GM12874 (cell line): ENCODE results near the gene FAM24B.

ENCODE experiments used
- TF ChIP-seq, protein P1 (sequence below): IDR thresholded peaks from 2 replicates; pipeline ENCODE4 v1.5.1; 2011; ENCODE audit warnings: low read depth, mild to moderate bottlenecking, control low read depth, low read length, moderate library complexity; ENCODE audit not compliant: insufficient read depth

FAM24B gene, protein sequence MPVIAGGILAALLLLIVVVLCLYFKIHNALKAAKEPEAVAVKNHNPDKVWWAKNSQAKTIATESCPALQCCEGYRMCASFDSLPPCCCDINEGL

DNA sequence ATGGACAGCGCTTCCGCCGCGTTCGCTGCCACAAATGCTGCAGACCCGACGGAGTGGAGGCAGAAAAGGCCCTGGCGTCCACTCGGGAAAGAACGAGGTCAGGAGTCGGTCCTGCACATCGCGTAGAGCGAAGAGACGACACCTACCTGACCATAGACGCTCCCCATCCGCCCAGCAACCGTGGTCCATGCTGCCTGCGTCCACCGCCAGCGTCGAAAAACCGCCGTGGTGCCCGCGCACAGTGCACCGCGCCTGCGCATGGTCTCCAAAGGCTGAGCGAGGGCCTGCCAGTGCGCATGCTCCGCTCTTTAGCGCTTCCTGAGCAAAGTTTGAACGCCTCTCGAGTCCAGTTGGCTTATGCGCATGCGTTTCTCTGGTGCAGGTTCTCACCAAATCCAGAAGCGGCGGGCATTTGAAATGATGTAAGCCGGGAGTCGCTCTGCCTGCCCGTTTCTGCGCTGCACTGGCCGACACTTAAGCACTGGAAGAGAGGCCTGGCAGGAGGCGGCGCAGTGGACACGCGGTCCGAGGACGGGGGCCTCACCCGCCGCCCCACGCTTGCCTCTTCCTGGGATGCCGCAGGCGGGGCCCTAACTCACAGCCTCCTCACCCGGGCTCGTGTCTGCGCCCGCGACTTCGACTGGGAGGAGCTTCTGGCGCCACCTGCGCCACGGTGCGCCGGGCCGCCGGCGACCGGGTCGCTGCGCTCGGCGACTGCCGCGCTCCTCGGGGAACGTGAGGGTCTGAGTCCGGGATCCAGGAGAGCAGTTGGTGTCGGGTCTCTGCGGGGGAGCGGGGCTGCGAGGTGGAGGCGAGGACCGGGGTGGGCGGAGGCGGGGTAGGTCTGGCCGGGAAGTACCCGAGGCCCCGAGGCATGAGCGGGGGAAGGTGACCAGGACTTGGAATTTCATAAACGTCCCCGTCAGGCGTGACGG, at the start of gene FAM24B:
TSS of gene FAM24B (minus strand) at position 243 of the 935 bp plus-strand sequence. CDS start 29,066 bp downstream, outside the sequence.
- TF ChIP-seq, protein P1, sequence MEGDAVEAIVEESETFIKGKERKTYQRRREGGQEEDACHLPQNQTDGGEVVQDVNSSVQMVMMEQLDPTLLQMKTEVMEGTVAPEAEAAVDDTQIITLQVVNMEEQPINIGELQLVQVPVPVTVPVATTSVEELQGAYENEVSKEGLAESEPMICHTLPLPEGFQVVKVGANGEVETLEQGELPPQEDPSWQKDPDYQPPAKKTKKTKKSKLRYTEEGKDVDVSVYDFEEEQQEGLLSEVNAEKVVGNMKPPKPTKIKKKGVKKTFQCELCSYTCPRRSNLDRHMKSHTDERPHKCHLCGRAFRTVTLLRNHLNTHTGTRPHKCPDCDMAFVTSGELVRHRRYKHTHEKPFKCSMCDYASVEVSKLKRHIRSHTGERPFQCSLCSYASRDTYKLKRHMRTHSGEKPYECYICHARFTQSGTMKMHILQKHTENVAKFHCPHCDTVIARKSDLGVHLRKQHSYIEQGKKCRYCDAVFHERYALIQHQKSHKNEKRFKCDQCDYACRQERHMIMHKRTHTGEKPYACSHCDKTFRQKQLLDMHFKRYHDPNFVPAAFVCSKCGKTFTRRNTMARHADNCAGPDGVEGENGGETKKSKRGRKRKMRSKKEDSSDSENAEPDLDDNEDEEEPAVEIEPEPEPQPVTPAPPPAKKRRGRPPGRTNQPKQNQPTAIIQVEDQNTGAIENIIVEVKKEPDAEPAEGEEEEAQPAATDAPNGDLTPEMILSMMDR, result no peak

DNA sequence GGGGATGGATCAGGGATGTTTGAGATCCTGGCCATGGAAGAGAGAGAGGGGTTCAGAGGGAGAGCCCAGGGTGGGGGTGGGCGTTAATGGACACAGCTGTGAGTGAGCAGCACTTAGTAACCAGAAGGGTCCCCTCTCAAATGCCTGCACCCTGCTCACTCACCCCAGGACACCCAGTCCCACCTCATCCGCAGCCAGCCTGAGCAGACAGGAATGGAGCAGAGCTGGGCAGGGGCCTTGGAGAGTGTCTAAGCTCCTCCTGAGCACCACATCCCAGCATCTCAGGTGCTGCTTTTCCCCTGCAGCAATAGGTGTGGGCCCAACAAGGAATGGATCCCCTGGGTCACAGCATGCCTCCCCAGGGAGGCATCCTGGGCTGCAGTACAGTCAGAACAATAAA, 36.3 kb upstream of the FAM24B start:
- TF ChIP-seq, protein P1, result no peak

DNA sequence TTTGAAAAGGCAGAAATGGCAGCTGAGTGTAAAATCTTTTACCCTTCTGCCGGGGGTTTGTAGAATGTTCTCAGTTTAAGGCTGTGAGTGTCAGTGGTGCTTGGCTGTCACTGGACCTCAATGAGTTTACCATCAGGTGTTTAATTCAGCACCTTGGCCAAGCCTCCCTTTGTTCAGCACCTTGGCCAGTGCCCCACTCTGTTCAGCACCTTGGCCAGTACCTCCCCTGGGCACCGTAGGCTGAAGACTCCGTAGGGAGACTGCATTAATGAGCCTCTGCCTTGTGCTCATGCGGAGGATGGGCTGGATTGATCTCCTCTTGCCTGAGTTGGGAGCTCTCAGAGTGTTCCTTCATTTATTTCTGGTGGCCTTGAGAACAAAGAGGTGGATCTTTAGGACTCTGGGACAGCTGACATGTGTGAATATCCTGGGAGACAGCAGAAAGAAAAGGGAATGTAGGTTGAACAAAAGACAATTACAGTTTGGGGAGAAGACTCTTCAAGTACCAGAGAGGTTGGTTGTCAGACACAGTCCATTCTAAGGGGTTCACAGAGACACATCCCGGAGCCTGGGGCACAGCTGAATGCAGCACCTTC, 32.6 kb upstream of the FAM24B start:
- TF ChIP-seq, protein P1, result no peak

DNA sequence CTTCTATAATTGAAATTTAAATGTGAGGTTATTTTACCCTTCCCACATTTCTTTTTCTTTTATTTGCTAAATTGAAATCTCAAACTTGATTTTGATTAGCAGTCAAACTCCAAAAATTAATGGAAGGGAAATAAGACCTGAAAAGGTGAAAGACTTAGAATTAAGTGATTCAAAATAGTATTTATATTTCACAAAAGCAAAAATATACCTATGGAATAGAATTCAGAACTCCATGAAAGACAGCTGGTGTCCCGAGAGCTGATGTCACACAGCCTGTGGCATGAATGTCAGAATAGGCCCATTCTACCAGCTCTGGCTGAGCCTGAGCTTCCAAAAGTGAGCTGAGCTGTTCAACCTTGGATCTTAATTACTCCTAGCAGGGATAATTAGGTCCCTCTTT, 30.9 kb upstream of the FAM24B start, which contains the start of gene FAM24A:
TSS of gene FAM24A (plus strand) at position 301 of the 400 bp plus-strand sequence. CDS start 1,025 bp downstream, outside the sequence.
- TF ChIP-seq, protein P1, result no peak

DNA sequence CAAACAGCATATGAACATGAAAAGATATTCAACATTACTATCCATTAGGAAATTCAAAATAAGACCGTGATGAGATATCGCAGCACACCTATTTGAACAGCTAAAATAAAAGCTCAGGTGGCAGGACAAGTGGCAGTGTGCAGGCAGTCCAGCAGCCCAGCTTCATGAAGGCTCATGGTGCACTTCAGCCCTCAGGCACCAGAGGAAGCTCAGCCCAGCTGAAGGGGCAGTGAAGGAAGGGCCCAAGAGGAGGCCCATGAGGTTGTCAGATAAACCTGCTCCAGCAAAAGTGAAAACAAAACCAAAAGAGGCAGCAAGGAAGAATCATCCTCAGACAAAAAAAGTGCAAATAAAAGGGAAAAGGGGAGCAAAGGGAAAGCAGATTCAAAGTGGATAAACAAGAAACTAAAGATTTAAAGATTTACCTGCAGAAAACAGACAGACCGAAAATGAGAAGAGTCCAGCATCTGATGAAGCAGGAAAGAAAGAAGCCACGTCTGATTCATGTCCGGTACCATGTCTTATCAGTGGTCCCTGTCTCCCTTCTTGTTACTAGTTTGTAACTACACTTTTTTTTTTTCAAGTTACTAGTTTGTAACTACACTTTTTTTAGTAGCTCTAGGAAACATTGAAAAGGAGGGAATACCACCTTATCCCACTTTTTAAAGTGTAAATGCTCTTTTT, 15.0 kb upstream of the FAM24B start:
- TF ChIP-seq, protein P1, result no peak

DNA sequence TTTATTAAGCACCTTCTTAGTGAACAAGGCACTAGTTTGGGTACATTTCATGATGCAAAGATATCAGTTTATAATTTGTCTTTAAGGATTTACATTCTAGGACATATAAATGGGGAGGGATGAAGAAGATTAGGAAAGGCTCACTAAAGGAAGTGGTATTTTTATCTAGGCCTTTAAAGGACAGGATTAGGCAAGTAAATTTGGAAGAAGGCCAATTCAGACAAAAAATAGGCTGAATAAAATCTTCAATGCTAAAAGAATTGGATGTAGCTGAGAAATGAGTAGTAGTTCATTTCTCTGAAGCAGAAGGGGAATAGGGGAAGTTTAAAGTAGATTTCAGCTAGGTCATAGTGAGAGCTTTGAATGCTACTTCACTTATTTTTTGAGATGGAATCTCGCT, 4.8 kb upstream of the FAM24B start:
- TF ChIP-seq, protein P1, result no peak

DNA sequence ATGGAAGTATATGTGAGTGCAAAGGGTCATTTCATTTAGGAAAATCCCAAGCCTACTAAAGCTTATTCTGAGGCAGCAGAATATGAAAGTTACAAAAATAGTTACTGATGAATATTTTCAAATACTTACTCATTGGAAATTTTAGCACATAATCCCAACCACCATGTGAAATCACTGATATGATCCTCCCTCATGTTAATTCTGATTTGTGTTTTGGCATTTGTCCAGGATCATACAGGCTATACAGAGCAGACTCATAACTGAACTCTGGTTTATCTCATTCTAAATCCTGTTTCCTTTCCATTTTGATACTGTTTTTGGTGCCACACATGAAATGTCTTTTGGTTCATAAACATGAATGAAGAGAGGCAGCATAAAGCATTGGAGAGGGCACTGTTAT, 3.4 kb upstream of the FAM24B start:
- TF ChIP-seq, protein P1, result no peak
